ENCODE data around the gene FAM124A.
"Not testable (repeated sequence)": the region's sequence is repeated elsewhere in the genome, so short reads cannot be mapped to it uniquely, and the experiment has no call there.

Gene FAM124A

DNA sequence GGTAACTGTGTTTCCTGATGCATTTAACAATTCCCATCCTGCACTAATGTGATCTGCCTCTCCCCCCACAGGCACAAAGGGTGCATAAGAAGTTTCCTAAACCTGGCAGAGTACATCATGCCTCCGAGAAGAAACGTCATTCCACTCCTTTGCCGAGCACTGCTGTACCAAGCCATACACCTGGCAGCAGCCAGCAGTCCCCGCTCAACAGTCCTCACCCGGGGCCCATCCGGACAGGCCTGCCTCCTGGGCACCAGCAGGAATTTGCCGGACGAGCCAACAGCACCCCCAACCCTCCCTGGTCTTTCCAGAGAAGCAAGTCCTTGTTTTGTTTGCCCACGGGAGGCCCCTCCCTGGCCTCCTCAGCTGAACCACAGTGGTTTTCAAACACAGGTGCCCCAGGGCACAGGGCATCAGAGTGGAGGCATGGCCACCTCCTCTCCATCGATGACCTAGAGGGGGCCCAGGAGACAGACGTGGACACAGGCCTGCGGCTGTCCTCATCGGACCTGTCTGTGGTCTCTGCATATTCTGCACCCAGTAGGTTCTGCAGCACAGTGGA, 58.3 kb downstream of the FAM124A start:
- H3K9me3 ChIP-seq (ENCODE audit: control insufficient read depth, insufficient read depth, low read length), result no peaks in the 10 kb centered on the region
- no peak overlapping the region for H3K9ac ChIP-seq (ENCODE audit: low read depth, low read length)
- H3K4me1 ChIP-seq (ENCODE audit: control insufficient read depth, insufficient read depth, low read length), result peaks cover 6% of the 10 kb centered on the region
- no peaks in the 10 kb centered on the region for H3K27me3 ChIP-seq (ENCODE audit: control insufficient read depth, insufficient read depth, low read length)
- H3K4me3 ChIP-seq (ENCODE audit: low read depth, low read length), result no peak overlapping the region
- H3K36me3 ChIP-seq (ENCODE audit: control insufficient read depth, insufficient read depth, low read length), result peaks cover 17% of the 10 kb centered on the region

DNA sequence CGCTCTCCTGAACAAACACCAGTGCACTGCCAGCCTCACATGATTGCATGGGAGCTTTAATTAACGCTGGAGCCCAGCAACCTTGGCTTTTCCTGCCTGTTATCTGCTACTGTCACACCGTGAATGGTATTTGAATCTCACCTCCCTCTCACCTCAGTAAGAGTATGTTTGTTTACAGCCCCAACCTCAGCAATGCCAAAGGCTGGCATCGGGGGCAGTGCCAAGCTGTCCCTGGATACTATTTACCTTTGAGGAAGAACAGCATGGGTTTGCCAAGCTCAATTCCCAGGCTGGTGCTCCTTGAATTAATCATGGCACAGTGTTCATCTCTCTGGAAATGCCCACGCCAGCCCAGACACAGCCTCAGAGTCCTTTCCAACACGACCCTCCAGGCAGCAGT, 60.1 kb downstream of the FAM124A start:
- no peak overlapping the region for H3K4me3 ChIP-seq (ENCODE audit: low read depth, low read length)
- H3K36me3 ChIP-seq (ENCODE audit: control insufficient read depth, insufficient read depth, low read length), result peaks cover 17% of the 10 kb centered on the region
- H3K9ac ChIP-seq (ENCODE audit: low read depth, low read length), result no peak overlapping the region
- no peaks in the 10 kb centered on the region for H3K9me3 ChIP-seq (ENCODE audit: control insufficient read depth, insufficient read depth, low read length)
- H3K27me3 ChIP-seq (ENCODE audit: control insufficient read depth, insufficient read depth, low read length), result no peaks in the 10 kb centered on the region
- H3K4me1 ChIP-seq (ENCODE audit: control insufficient read depth, insufficient read depth, low read length), result peaks cover 9% of the 10 kb centered on the region

DNA sequence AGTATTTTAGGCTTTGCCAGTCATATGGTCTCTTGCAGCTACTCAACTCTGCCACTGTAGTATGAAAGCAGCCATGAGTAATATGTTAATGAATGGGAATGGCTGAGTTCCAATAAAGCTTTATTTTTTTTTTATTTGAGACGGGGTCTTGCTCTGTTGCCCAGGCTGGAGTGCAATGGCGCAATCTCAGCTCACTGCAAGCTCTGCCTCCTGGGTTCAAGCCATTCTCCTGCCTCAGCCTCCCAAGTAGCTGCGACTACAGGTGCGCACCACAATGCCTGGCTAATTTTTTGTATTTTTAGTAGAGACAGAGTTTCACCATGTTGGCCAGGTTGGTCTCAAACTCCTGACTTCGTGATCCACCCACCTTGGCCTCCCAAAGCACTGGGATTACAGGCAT, 60.7 kb downstream of the FAM124A start:
- H3K9me3 ChIP-seq (ENCODE audit: control insufficient read depth, insufficient read depth, low read length); H3K9ac ChIP-seq (ENCODE audit: low read depth, low read length); H3K4me3 ChIP-seq (ENCODE audit: low read depth, low read length); H3K27me3 ChIP-seq (ENCODE audit: control insufficient read depth, insufficient read depth, low read length); H3K4me1 ChIP-seq (ENCODE audit: control insufficient read depth, insufficient read depth, low read length): not testable (repeated sequence)
- H3K36me3 ChIP-seq (ENCODE audit: control insufficient read depth, insufficient read depth, low read length), result peaks cover 15% of the 10 kb centered on the region

DNA sequence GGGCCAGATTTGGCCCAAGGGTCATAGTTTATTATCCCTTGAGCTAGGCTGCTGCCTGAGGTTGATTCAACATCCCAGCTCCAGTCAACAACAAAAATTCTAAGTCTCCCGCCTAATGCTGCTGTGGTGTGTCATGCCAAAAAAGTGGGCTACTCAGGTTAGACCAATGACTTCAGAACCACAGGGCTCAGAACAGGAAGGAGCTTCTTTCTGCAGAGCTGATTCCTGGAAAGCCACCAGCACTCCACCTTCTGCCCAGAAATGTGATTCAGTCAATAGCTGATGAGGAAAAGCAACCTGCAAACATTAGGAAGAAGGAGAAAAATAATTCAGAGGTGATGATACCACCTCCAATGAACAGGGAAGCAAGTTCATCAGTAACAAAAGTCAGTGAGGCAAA, 61.2 kb downstream of the FAM124A start:
- no peak overlapping the region for H3K4me3 ChIP-seq (ENCODE audit: low read depth, low read length)
- H3K9me3 ChIP-seq (ENCODE audit: control insufficient read depth, insufficient read depth, low read length), result no peaks in the 10 kb centered on the region
- peaks cover 14% of the 10 kb centered on the region for H3K36me3 ChIP-seq (ENCODE audit: control insufficient read depth, insufficient read depth, low read length)
- no peaks in the 10 kb centered on the region for H3K27me3 ChIP-seq (ENCODE audit: control insufficient read depth, insufficient read depth, low read length)
- no peak overlapping the region for H3K9ac ChIP-seq (ENCODE audit: low read depth, low read length)
- peaks cover 9% of the 10 kb centered on the region for H3K4me1 ChIP-seq (ENCODE audit: control insufficient read depth, insufficient read depth, low read length)

DNA sequence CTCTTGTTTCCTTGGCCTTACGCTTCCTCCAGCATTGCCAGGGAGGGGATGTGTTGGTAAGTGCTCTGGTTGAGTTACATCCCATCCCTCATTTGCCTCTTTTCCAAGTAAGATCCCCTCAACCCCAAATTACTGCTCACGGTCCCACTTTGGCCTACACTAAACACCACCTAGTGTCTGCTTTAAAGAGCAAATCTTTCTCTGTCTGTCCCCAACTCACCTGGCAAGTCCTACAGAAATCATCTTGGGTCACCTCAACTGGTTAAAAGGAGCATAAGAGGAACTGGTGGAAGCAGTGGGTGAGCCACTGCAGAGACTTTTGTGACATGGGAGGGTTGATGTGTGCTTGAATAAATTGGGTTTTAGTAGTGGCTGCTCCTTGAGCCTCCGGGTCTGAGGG, 62.1 kb downstream of the FAM124A start:
- Histone ChIP-seq H3K9me3 (ENCODE audit: control insufficient read depth, insufficient read depth, low read length) (no peaks in the 10 kb centered on the region), H3K9ac (ENCODE audit: low read depth, low read length) (peak overlapping the region; percentile 29), H3K27me3 (ENCODE audit: control insufficient read depth, insufficient read depth, low read length) (no peaks in the 10 kb centered on the region), H3K4me1 (ENCODE audit: control insufficient read depth, insufficient read depth, low read length) (peaks cover 9% of the 10 kb centered on the region), H3K36me3 (ENCODE audit: control insufficient read depth, insufficient read depth, low read length) (peaks cover 14% of the 10 kb centered on the region), H3K4me3 (ENCODE audit: low read depth, low read length) (no peak overlapping the region)

DNA sequence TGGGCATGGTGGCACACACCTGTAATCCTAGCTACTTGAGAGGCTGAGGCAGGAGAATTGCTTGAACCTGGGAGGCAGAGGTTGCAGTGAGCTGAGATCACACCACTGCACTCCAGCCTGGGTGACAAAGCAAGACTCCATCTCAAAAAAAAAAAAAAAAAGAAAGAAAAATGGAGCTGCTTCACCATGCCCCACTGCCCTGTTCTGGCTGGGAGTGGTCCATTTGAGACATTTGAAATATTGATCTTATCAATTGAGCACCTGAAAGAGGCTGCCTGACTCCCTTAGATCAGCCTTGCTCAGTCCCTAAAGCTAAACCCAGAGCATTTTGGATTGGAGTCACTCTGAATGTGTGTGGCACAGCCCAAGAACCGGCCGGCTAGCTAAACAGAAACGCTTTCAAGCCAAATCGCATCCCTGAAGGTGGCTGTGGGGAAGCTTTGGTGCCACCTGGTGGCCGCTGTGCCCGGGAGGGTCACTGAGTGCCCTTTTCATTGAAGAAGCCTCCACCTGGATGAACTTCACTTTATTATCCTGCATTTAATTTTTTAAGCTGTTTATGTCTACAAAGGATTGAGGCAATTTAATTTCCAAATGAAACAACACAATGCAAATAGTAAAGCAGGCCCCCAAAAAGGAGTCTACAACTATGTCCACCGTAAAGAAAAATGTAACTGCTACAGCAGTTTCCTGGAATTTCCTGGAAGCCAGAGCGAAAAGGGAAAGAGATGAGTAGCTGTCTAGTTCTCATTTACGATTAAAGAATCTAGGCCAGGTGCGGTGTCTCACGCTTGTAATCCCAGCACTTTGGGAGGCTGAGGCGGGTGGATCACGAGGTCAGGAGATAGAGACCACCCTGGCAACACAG, 64.2 kb downstream of the FAM124A start:
- H3K9me3 ChIP-seq (ENCODE audit: control insufficient read depth, insufficient read depth, low read length), result no peaks in the 10 kb centered on the region
- peaks cover 2% of the 10 kb centered on the region for H3K36me3 ChIP-seq (ENCODE audit: control insufficient read depth, insufficient read depth, low read length)
- no peak overlapping the region for H3K9ac ChIP-seq (ENCODE audit: low read depth, low read length)
- H3K4me3 ChIP-seq (ENCODE audit: low read depth, low read length), result no peak overlapping the region
- no peaks in the 10 kb centered on the region for H3K27me3 ChIP-seq (ENCODE audit: control insufficient read depth, insufficient read depth, low read length)
- H3K4me1 ChIP-seq (ENCODE audit: control insufficient read depth, insufficient read depth, low read length), result peaks cover 7% of the 10 kb centered on the region

DNA sequence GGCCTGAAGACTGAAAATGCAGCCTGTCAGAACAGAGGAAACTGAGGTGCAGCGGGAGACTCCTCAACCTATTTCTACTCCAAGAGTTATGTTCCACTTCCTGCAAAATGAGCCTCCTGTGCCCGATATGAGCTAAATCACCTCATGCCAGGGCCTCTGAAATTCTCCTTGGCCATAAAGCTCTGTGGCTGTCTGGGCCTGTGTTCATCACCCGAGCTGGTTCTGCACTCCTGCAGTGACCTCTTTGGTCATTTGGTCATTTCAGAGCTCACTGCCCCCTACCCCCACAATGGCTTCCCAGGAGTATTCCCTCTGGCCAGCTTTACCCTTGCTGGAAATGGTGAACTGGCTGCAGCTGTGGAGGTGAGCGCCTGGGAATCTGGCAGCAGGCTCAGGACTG, 65.6 kb downstream of the FAM124A start:
- H3K9me3 ChIP-seq (ENCODE audit: control insufficient read depth, insufficient read depth, low read length), result no peaks in the 10 kb centered on the region
- H3K4me1 ChIP-seq (ENCODE audit: control insufficient read depth, insufficient read depth, low read length), result peaks cover 7% of the 10 kb centered on the region
- H3K4me3 ChIP-seq (ENCODE audit: low read depth, low read length), result no peak overlapping the region
- no peak overlapping the region for H3K9ac ChIP-seq (ENCODE audit: low read depth, low read length)
- no peaks in the 10 kb centered on the region for H3K27me3 ChIP-seq (ENCODE audit: control insufficient read depth, insufficient read depth, low read length)
- H3K36me3 ChIP-seq (ENCODE audit: control insufficient read depth, insufficient read depth, low read length), result no peaks in the 10 kb centered on the region

DNA sequence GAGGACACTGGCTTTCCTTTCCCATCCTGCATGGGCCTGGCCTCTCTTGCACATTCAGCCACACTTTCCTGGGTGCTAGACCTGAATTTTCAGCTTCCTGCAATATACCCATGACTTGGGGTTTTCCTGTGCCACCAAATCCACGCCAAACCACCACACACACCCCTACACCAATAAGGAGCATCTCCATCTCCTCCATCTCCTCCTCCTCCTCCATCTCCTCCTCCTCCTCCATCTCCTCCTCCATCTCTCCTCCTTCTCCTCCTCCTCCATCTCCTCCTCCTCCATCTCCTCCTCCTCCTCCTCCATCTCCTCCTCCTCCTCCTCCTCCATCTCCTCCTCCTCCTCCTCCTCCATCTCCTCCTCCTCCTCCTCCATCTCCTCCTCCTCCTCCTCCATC, 66.1 kb downstream of the FAM124A start:
- H3K36me3 ChIP-seq (ENCODE audit: control insufficient read depth, insufficient read depth, low read length); H3K9ac ChIP-seq (ENCODE audit: low read depth, low read length): not testable (repeated sequence)

DNA sequence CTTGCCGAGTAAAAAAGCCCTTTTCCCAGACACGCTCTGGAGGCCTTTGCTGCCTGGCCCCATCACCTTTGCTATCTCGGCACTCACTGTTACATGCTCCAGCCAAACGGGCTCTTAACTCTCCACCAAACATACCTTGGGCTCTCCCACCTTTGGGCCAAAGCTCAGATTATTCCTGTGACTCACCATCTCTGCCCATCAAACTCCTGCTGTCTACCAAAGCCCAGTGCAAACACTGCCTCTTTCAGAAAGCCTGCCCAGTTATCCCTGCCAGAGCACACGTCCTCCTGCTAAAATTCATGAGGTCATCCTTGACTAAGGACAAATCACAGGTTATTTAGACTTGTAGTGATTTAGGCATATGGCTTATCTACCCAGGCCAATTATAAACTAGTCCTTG, 69.1 kb downstream of the FAM124A start:
- Histone ChIP-seq H3K4me1 (ENCODE audit: control insufficient read depth, insufficient read depth, low read length) (peaks cover 3% of the 10 kb centered on the region), H3K9me3 (ENCODE audit: control insufficient read depth, insufficient read depth, low read length) (no peaks in the 10 kb centered on the region), H3K36me3 (ENCODE audit: control insufficient read depth, insufficient read depth, low read length) (no peaks in the 10 kb centered on the region), H3K4me3 (ENCODE audit: low read depth, low read length) (no peak overlapping the region), H3K27me3 (ENCODE audit: control insufficient read depth, insufficient read depth, low read length) (no peaks in the 10 kb centered on the region), H3K9ac (ENCODE audit: low read depth, low read length) (no peak overlapping the region)

More for the DNA sequence above, 66.1 kb downstream of the FAM124A start:
- H3K27me3 ChIP-seq (ENCODE audit: control insufficient read depth, insufficient read depth, low read length); H3K4me3 ChIP-seq (ENCODE audit: low read depth, low read length); H3K4me1 ChIP-seq (ENCODE audit: control insufficient read depth, insufficient read depth, low read length); H3K9me3 ChIP-seq (ENCODE audit: control insufficient read depth, insufficient read depth, low read length): not testable (repeated sequence)

DNA sequence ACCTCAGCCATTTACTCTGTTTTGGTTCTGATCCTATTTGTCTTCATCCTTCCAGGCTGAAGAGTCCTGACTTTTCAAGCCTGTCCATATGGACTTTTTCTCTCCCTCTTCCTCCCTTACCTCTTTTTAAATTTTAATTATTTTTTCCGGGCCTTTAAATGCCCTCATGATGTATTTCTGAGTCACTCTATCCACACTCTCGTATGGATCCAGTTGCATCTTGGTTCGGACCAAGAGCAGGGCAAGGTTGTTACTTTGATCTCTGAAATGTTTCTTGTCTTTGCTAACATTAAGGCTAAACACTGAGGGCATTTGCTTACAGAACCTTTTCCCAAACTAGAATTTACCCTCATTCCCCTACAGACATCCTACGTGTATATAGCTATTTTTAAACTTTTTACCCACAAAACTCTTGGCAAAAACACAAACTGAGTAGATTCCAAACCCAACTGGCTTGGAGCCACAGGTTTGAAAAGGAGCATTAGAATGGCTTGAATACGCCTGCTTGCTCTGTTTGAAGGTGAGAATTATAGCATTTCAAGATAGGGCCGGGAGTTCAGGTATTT, 69.9 kb downstream of the FAM124A start:
- H3K4me3 ChIP-seq (ENCODE audit: low read depth, low read length), result no peak overlapping the region
- no peak overlapping the region for H3K9ac ChIP-seq (ENCODE audit: low read depth, low read length)
- H3K9me3 ChIP-seq (ENCODE audit: control insufficient read depth, insufficient read depth, low read length), result no peaks in the 10 kb centered on the region

DNA sequence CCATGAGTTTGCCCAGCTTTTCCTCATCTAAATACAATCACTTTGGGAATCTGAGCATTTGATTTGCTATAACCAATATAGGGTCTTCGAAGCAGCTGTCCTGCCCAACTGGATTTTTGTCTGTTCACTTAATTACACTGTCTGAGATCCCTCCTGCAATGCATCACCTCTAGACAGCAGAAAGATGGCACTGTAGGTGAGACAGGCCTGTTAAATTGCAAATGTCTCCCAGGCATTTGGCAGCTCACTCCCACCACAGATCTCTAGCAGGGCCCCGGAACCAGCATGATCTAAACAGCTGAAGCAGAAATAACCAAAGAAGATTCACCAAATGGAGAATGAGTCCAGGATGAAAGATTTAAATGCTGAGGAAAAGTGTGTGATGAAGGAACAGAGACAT, 75.4 kb downstream of the FAM124A start:
- Histone ChIP-seq H3K4me1 (ENCODE audit: control insufficient read depth, insufficient read depth, low read length) (peaks cover 9% of the 10 kb centered on the region), H3K9me3 (ENCODE audit: control insufficient read depth, insufficient read depth, low read length) (no peaks in the 10 kb centered on the region), H3K27me3 (ENCODE audit: control insufficient read depth, insufficient read depth, low read length) (no peaks in the 10 kb centered on the region), H3K4me3 (ENCODE audit: low read depth, low read length) (no peak overlapping the region), H3K36me3 (ENCODE audit: control insufficient read depth, insufficient read depth, low read length) (no peaks in the 10 kb centered on the region), H3K9ac (ENCODE audit: low read depth, low read length) (no peak overlapping the region)

More for the DNA sequence above, 69.9 kb downstream of the FAM124A start:
- Histone ChIP-seq H3K4me1 (ENCODE audit: control insufficient read depth, insufficient read depth, low read length) (no peaks in the 10 kb centered on the region), H3K36me3 (ENCODE audit: control insufficient read depth, insufficient read depth, low read length) (no peaks in the 10 kb centered on the region), H3K27me3 (ENCODE audit: control insufficient read depth, insufficient read depth, low read length) (no peaks in the 10 kb centered on the region)

DNA sequence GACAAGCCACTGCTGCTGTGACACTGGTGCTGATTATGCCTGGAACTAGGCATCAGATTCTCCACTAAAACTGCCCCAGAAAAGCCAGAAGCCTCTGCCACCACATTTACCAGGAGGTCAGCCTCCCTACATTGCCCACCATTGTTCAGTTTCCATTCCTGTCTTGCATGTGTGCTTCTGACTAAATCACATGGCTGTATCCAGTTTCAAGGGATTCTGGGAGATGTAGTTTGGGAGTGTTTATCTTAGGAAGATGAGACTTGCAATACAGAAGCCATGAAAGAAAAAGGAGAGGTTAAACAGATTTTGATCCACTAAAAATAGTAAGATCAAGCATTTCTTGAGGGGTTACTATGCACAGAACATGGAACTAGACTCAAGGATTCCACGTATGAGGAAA, 76.6 kb downstream of the FAM124A start:
- Histone ChIP-seq H3K4me3 (ENCODE audit: low read depth, low read length) (no peak overlapping the region), H3K9ac (ENCODE audit: low read depth, low read length) (no peak overlapping the region), H3K36me3 (ENCODE audit: control insufficient read depth, insufficient read depth, low read length) (no peaks in the 10 kb centered on the region), H3K27me3 (ENCODE audit: control insufficient read depth, insufficient read depth, low read length) (no peaks in the 10 kb centered on the region), H3K4me1 (ENCODE audit: control insufficient read depth, insufficient read depth, low read length) (peaks cover 18% of the 10 kb centered on the region), H3K9me3 (ENCODE audit: control insufficient read depth, insufficient read depth, low read length) (no peaks in the 10 kb centered on the region)

All from iPS-15b (cell line).